ENCODE data around the gene P2RX1.

The P2RX1 gene

DNA sequence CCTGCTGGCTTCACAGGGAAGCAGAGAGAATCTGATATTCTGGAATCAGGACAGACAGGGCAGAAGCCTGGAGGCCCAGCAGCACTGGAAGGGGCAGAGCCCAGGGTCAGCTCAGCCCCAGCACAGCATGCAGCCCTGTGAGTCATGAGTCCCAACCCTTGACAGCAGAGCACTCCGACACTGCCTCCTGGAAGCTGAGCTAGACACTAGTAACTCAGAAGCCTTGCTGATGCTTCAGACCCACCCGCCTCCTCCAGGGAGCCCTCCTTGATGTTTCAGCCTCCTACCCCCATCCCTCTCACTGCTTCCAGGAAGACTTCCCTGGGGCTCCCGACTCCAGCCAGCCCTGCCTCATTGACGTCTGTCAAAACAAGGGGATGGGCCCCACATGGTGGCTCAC, 30.3 kb downstream of the P2RX1 start:
- Histone ChIP-seq H3K27ac (ENCODE audit: low read depth, low read length) (no peak overlapping the region), H2AFZ (ENCODE audit: low read length, unreplicated experiment) (no peak overlapping the region), H3K27me3 (ENCODE audit: insufficient read depth, low read length) (no peaks in the 10 kb centered on the region), H3K4me1 (ENCODE audit: control insufficient read depth, insufficient read depth, low read length, unreplicated experiment) (peaks cover 53% of the 10 kb centered on the region), H3K36me3 (ENCODE audit: insufficient read depth, low read length) (peaks cover 7% of the 10 kb centered on the region; the same call in 1 of the 2 replicates), H3K4me3 (ENCODE audit: low read depth, low read length) (no peak overlapping the region), H3K79me2 (ENCODE audit: control insufficient read depth, insufficient read depth, low read length, unreplicated experiment) (peaks cover 10% of the 10 kb centered on the region)

DNA sequence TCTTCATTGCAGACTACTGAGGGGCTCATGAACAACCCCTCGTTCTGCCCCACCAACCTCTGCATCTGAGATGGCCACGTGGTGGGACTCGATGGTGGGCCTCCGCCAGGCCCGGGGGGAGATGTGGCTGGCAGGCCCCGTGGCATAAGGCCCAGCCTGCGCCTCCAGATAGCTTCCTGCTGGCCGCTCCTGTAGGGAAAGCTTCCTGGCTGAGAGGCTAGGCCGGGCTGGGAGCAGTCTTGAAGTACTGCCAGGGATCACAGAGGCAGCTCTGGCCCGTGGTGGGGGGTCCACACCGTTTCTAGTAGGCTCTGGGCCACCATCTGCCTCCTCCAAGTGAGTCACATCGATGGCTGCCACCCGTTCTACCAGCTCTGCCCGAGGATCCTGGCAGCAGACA, 31.0 kb downstream of the P2RX1 start:
- Histone ChIP-seq H3K4me1 (ENCODE audit: control insufficient read depth, insufficient read depth, low read length, unreplicated experiment) (peaks cover 46% of the 10 kb centered on the region), H3K27me3 (ENCODE audit: insufficient read depth, low read length) (no peaks in the 10 kb centered on the region), H2AFZ (ENCODE audit: low read length, unreplicated experiment) (no peak overlapping the region), H3K79me2 (ENCODE audit: control insufficient read depth, insufficient read depth, low read length, unreplicated experiment) (peaks cover 10% of the 10 kb centered on the region), H3K4me3 (ENCODE audit: low read depth, low read length) (no peak overlapping the region), H3K27ac (ENCODE audit: low read depth, low read length) (no peak overlapping the region), H3K36me3 (ENCODE audit: insufficient read depth, low read length) (peaks cover 7% of the 10 kb centered on the region; the same call in 1 of the 2 replicates)

DNA sequence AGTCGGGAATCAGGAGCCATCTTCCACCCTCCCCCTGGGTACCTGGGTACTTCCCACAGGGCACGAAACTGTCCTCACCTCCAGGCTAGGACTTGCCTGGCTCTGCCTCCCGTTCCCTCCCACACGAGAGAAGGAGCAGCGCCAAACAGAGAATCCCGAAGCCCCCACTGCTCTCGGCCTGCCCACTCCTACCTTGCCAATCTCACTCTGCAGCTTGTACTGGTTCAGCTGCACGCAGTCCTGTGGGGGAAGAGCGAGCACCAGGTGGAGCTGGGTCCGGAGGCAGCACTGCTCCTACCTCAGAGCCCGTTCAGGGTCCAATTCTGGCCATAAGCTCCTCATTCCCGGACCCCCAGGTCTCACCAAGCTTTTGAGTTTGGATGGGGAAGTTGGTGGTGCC, 32.1 kb downstream of the P2RX1 start:
- Histone ChIP-seq H3K27me3 (ENCODE audit: insufficient read depth, low read length) (no peaks in the 10 kb centered on the region), H3K4me3 (ENCODE audit: low read depth, low read length) (no peak overlapping the region), H3K36me3 (ENCODE audit: insufficient read depth, low read length) (peaks cover 7% of the 10 kb centered on the region; the same call in 1 of the 2 replicates), H3K79me2 (ENCODE audit: control insufficient read depth, insufficient read depth, low read length, unreplicated experiment) (peaks cover 10% of the 10 kb centered on the region), H2AFZ (ENCODE audit: low read length, unreplicated experiment) (no peak overlapping the region), H3K27ac (ENCODE audit: low read depth, low read length) (no peak overlapping the region), H3K4me1 (ENCODE audit: control insufficient read depth, insufficient read depth, low read length, unreplicated experiment) (peaks cover 38% of the 10 kb centered on the region)

DNA sequence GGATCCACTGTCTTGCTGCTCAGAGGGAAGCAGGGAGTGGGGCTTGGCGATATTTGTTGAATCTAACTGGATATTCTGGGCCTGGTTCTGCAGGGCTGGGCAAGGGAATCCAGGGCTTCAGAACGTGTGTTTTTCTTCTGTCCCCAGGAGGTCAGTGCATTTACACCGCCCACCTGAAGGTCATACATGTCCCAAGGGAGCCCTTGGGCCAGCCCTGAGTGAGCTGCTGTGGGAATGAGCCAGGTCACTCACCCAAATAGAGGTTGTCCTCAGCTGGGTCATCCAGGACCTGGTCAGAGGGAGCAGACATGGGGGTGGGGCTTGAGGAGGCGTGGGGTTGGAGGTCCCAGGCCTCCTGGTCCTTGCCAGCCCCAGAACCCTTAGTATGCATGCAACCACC, 34.0 kb downstream of the P2RX1 start:
- Histone ChIP-seq H3K4me3 (ENCODE audit: low read depth, low read length) (no peak overlapping the region), H2AFZ (ENCODE audit: low read length, unreplicated experiment) (no peak overlapping the region), H3K27ac (ENCODE audit: low read depth, low read length) (no peak overlapping the region), H3K27me3 (ENCODE audit: insufficient read depth, low read length) (no peaks in the 10 kb centered on the region), H3K4me1 (ENCODE audit: control insufficient read depth, insufficient read depth, low read length, unreplicated experiment) (peaks cover 22% of the 10 kb centered on the region), H3K79me2 (ENCODE audit: control insufficient read depth, insufficient read depth, low read length, unreplicated experiment) (peaks cover 7% of the 10 kb centered on the region), H3K36me3 (ENCODE audit: insufficient read depth, low read length) (peaks cover 7% of the 10 kb centered on the region; the same call in 1 of the 2 replicates)

DNA sequence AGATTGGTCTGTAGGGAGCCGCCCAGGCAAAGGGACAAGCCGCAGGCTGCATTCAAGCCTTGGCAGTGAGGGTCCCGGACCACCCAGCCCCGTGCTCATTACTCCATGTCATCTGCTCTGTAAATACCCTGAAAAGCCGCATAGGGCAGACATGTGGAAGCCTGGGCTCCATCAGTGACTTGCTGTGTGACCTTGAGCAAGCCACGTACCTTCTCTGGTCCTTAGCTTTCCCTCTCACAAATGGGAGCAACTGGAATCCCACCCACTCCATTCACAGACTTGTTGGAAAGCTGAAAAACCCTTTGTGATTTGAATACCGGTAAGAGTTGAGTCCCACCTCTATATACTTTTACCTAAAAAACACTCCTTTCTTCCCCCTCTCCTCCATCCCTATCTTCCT, 35.3 kb downstream of the P2RX1 start:
- Histone ChIP-seq H3K79me2 (ENCODE audit: control insufficient read depth, insufficient read depth, low read length, unreplicated experiment) (no peaks in the 10 kb centered on the region), H3K27ac (ENCODE audit: low read depth, low read length) (no peak overlapping the region), H3K4me1 (ENCODE audit: control insufficient read depth, insufficient read depth, low read length, unreplicated experiment) (peaks cover 10% of the 10 kb centered on the region), H3K4me3 (ENCODE audit: low read depth, low read length) (no peak overlapping the region), H2AFZ (ENCODE audit: low read length, unreplicated experiment) (no peak overlapping the region), H3K27me3 (ENCODE audit: insufficient read depth, low read length) (no peaks in the 10 kb centered on the region), H3K36me3 (ENCODE audit: insufficient read depth, low read length) (peaks cover 7% of the 10 kb centered on the region; the same call in 1 of the 2 replicates)

DNA sequence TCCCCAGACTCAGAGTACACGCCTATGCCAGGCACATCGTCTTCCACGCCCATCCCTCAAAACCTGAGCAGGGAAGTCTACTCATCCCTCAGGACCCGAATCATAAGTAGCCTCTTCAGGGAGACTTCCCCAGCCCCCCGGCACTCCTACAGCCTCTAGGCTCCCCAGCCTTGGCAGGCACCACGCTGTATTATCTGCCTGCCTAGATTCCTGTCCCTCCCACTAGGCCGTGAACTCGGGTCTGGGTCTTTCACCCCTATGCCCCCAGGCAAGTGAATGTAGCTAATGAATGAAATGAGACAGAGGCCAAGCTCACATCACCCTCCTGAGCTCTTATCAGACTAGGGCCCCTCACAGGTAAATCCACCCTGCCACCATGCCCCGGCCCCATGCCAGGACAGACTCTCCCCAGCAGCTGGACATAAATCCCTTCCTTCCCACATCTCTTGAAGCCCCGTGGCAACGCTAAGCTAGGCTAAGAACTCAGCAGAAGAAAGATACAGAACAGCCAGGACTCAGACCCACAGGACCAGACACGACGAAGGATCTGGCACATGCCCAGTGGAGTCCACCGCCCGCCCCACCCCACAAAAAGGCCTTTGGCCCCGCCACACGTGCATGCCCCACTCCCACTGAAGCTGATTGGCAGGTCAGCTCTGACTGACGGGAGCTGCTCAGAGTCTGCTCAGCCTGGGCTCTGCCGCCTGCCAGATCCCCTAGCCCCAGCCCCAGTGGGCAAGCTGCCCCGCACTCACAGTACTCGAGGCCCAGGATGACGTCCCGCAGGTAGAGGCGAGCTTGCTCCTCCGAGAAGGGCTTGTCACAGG, 36.5 kb downstream of the P2RX1 start:
- no peak overlapping the region for H2AFZ ChIP-seq (ENCODE audit: low read length, unreplicated experiment)
- peaks cover 4% of the 10 kb centered on the region; the same call in 1 of the 2 replicates for H3K36me3 ChIP-seq (ENCODE audit: insufficient read depth, low read length)
- H3K4me3 ChIP-seq (ENCODE audit: low read depth, low read length), result no peak overlapping the region
- H3K4me1 ChIP-seq (ENCODE audit: control insufficient read depth, insufficient read depth, low read length, unreplicated experiment), result peaks cover 4% of the 10 kb centered on the region
- no peaks in the 10 kb centered on the region for H3K27me3 ChIP-seq (ENCODE audit: insufficient read depth, low read length)
- H3K79me2 ChIP-seq (ENCODE audit: control insufficient read depth, insufficient read depth, low read length, unreplicated experiment), result no peaks in the 10 kb centered on the region
- no peak overlapping the region for H3K27ac ChIP-seq (ENCODE audit: low read depth, low read length)

DNA sequence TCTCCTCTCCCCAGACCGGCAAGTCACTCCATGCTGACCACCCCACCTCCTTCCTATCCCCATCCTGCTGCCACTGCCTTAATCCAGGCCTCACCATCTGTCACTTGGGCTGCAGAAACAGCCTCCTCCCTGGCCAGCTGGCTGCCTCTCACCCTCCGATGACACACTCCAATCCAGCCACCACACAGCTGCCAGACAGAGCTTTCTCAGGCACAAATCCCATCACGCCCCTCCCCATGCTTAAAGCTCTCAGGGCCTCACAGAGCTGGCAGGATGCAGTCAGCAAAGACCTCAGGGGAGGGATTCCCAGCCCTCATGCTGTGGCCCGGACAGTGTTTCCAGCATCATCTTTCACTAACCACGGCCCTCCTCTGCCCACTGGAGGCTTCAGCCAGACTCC, 37.1 kb downstream of the P2RX1 start:
- no peak overlapping the region for H3K27ac ChIP-seq (ENCODE audit: low read depth, low read length)
- H3K36me3 ChIP-seq (ENCODE audit: insufficient read depth, low read length), result peaks cover under 1% of the 10 kb centered on the region; the same call in 1 of the 2 replicates
- no peak overlapping the region for H3K4me3 ChIP-seq (ENCODE audit: low read depth, low read length)
- no peaks in the 10 kb centered on the region for H3K79me2 ChIP-seq (ENCODE audit: control insufficient read depth, insufficient read depth, low read length, unreplicated experiment)
- H3K27me3 ChIP-seq (ENCODE audit: insufficient read depth, low read length), result no peaks in the 10 kb centered on the region
- H3K4me1 ChIP-seq (ENCODE audit: control insufficient read depth, insufficient read depth, low read length, unreplicated experiment), result peaks cover 4% of the 10 kb centered on the region
- H2AFZ ChIP-seq (ENCODE audit: low read length, unreplicated experiment), result no peak overlapping the region

DNA sequence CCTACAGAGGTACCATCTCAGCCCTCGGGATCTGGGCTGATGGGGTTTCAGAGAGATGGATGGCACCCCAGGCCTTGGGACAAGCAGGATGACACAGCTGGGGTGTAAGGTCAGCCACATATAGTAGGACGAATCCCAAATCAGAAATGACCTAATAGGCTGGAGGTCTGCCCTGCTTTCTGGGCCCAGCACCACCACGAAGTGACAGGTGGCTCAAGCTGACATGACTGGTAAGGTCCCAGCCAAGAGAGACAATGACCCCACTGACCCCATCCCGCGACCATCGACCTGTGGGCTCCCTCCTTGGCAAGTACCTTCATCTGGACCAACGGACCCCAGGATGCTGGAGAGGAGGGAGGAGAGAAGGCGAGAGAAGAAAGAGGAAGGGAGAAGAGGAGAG, 39.0 kb downstream of the P2RX1 start:
- Histone ChIP-seq H3K4me1 (ENCODE audit: control insufficient read depth, insufficient read depth, low read length, unreplicated experiment) (peaks cover 3% of the 10 kb centered on the region), H2AFZ (ENCODE audit: low read length, unreplicated experiment) (no peak overlapping the region), H3K27me3 (ENCODE audit: insufficient read depth, low read length) (no peaks in the 10 kb centered on the region), H3K27ac (ENCODE audit: low read depth, low read length) (no peak overlapping the region), H3K36me3 (ENCODE audit: insufficient read depth, low read length) (peaks cover 15% of the 10 kb centered on the region; the same call in 1 of the 2 replicates), H3K4me3 (ENCODE audit: low read depth, low read length) (no peak overlapping the region), H3K79me2 (ENCODE audit: control insufficient read depth, insufficient read depth, low read length, unreplicated experiment) (no peaks in the 10 kb centered on the region)

DNA sequence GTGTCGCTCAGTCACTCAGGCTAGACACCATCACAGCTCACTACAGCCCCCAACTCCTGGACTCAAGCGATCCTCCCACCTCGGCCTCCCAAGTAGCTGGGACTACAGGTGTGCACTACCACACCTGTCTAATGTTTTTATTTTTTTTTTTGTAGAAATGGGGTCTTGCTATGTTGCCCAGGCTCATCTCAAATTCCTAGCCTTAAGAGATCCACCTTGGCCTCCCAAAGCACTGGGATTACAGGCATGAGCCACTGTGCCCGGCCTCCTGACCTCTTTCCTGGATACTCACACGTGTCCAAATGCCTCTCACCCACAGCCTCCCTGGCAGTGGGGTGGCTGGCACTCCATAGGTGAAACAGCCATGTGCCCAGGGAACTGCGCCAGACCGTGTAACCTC, 40.9 kb downstream of the P2RX1 start:
- Histone ChIP-seq H3K4me3 (ENCODE audit: low read depth, low read length) (no peak overlapping the region), H3K27ac (ENCODE audit: low read depth, low read length) (no peak overlapping the region), H2AFZ (ENCODE audit: low read length, unreplicated experiment) (no peak overlapping the region), H3K27me3 (ENCODE audit: insufficient read depth, low read length) (no peaks in the 10 kb centered on the region), H3K79me2 (ENCODE audit: control insufficient read depth, insufficient read depth, low read length, unreplicated experiment) (no peaks in the 10 kb centered on the region), H3K4me1 (ENCODE audit: control insufficient read depth, insufficient read depth, low read length, unreplicated experiment) (peaks cover 3% of the 10 kb centered on the region), H3K36me3 (ENCODE audit: insufficient read depth, low read length) (peaks cover 15% of the 10 kb centered on the region; the same call in 1 of the 2 replicates)

DNA sequence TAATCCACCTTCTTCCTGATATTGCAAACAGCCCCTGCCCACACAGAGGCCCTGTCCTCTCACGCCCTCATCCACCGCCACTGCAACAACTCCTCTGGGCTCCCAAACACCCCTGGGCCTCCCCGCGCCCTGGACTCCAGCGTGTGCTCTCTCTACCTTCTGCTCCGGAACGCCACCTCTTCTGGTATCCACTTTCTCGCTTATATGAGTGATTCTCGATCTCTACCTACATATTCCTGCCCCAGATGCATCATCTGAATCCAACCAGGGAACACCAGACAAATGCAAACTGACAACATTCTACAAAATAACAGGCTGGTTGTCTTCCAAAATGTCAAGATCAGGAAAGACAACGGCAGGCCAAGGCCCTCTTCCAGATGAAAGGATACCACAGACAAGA, 42.4 kb downstream of the P2RX1 start:
- no peaks in the 10 kb centered on the region for H3K27me3 ChIP-seq (ENCODE audit: insufficient read depth, low read length)
- H3K79me2 ChIP-seq (ENCODE audit: control insufficient read depth, insufficient read depth, low read length, unreplicated experiment), result no peaks in the 10 kb centered on the region
- H3K4me1 ChIP-seq (ENCODE audit: control insufficient read depth, insufficient read depth, low read length, unreplicated experiment), result peaks cover 3% of the 10 kb centered on the region
- peaks cover 15% of the 10 kb centered on the region; the same call in 1 of the 2 replicates for H3K36me3 ChIP-seq (ENCODE audit: insufficient read depth, low read length)
- H3K4me3 ChIP-seq (ENCODE audit: low read depth, low read length), result no peak overlapping the region
- H3K27ac ChIP-seq (ENCODE audit: low read depth, low read length), result no peak overlapping the region
- no peak overlapping the region for H2AFZ ChIP-seq (ENCODE audit: low read length, unreplicated experiment)

DNA sequence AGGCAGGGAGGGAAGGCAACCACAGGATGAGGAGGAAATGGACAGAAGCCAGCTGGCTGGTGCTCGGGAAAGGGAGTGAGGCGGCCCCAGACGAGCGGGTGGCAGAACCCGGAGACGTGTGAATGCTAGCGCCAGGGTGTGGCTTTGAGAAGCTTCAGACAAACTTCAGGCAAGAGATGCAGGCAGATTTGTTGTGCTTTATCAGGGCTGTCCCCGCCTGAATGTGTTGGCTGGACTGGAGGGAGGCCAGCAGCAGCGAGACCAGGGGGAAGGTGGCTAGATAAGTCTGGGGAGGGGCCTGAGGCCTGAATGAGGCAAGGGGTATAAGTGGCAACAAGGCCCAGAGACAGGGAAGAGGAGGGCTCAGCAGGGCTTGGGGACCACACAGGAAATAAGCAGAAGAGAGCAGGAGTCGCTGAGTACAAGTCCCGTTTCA, 45.4 kb downstream of the P2RX1 start:
- Histone ChIP-seq H3K4me1 (ENCODE audit: control insufficient read depth, insufficient read depth, low read length, unreplicated experiment) (peaks cover 8% of the 10 kb centered on the region), H3K36me3 (ENCODE audit: insufficient read depth, low read length) (peaks cover 15% of the 10 kb centered on the region; the same call in 1 of the 2 replicates), H3K27me3 (ENCODE audit: insufficient read depth, low read length) (no peaks in the 10 kb centered on the region), H3K4me3 (ENCODE audit: low read depth, low read length) (no peak overlapping the region), H2AFZ (ENCODE audit: low read length, unreplicated experiment) (no peak overlapping the region), H3K27ac (ENCODE audit: low read depth, low read length) (no peak overlapping the region), H3K79me2 (ENCODE audit: control insufficient read depth, insufficient read depth, low read length, unreplicated experiment) (no peaks in the 10 kb centered on the region)
